WTC11 (cell line): Measurements from ENCODE around the gene SPTAN1. TPM values are rescaled to one million over a fixed set of nuclear protein-coding genes. Genes with fewer than 3 reads are reported as not detected.

ENCODE experiments used
- ATAC-seq: fragments of 200-7000 bp; cut with Tn5 transposase; 2 replicates; pipeline ENCODE4 v1.10.0; 2021; ENCODE audit warnings: mild to moderate bottlenecking, moderate library complexity
- CTCF ChIA-PET: fragments of 300-600 bp; sonication (Branson Sonifier 250); formaldehyde crosslinking; loops from one replicate; lab custom pipeline; 2021; ENCODE audit warnings: antibody characterized with exemption; lab: Charles Lee
- POLR2A ChIA-PET: fragments of 350-600 bp; sonication (Branson Sonifier 250); formaldehyde crosslinking; loops from one replicate; lab custom pipeline; 2021; ENCODE audit warnings: antibody characterized with exemption; lab: Charles Lee
- DNase-seq: peaks from one replicate; pipeline ENCODE4 v3.0.0; 2021; ENCODE audit warnings: low spot score
- H3K27ac Mint-ChIP-seq: 2 replicates; pipeline ENCODE4 v1.8.0; 2021; ENCODE audit warnings: mixed read lengths
- H3K27me3 Mint-ChIP-seq: 2 replicates; pipeline ENCODE4 v1.8.0; 2021; ENCODE audit warnings: low read depth, mild to moderate bottlenecking, moderate library complexity, mixed read lengths
- H3K36me3 Mint-ChIP-seq: 2 replicates; pipeline ENCODE4 v1.8.0; 2021; ENCODE audit warnings: mixed read lengths
- H3K4me1 Mint-ChIP-seq: 2 replicates; pipeline ENCODE4 v1.8.0; 2022; ENCODE audit warnings: mixed read lengths
- H3K4me3 Mint-ChIP-seq: 2 replicates; pipeline ENCODE4 v1.8.0; 2021; ENCODE audit warnings: mild to moderate bottlenecking, moderate library complexity, mixed read lengths
- H3K9me3 Mint-ChIP-seq: 2 replicates; pipeline ENCODE4 v1.8.0; 2021; ENCODE audit warnings: mixed read lengths
- ARID4B ChIP-seq: sonication (generic); formaldehyde crosslinking; IDR thresholded peaks from 2 replicates; pipeline ENCODE4 v1.8.0; 2023; ENCODE audit warnings: missing genetic modification reagents, mild to moderate bottlenecking, borderline replicate concordance
- ATF3 ChIP-seq: sonication (generic); formaldehyde crosslinking; conservative IDR thresholded peaks from 2 replicates; pipeline ENCODE4 v1.8.1; 2022; ENCODE audit warnings: mild to moderate bottlenecking, missing genetic modification reagents
- ATF6 ChIP-seq: sonication (generic); formaldehyde crosslinking; IDR thresholded peaks from 2 replicates; pipeline ENCODE4 v1.8.1; 2023; ENCODE audit warnings: mild to moderate bottlenecking, missing genetic modification reagents
- FOXP1 ChIP-seq: sonication (generic); formaldehyde crosslinking; IDR thresholded peaks from 2 replicates; pipeline ENCODE4 v1.8.0; 2022; ENCODE audit warnings: missing genetic modification reagents, mild to moderate bottlenecking, moderate library complexity, borderline replicate concordance
- GABPB1 ChIP-seq: sonication (generic); formaldehyde crosslinking; IDR thresholded peaks from 2 replicates; pipeline ENCODE4 v1.8.1; 2023; ENCODE audit warnings: mild to moderate bottlenecking, missing genetic modification reagents
- KAT7 ChIP-seq: sonication (generic); formaldehyde crosslinking; IDR thresholded peaks from 2 replicates; pipeline ENCODE4 v1.8.1; 2023; ENCODE audit warnings: missing genetic modification reagents, mild to moderate bottlenecking, borderline replicate concordance
- NFATC4 ChIP-seq: fragments of 250-450 bp; sonication (Bioruptor Pico); IDR thresholded peaks from 2 replicates; pipeline ENCODE4 v1.9.0; 2021; ENCODE audit warnings: mild to moderate bottlenecking
- NFE2L1 ChIP-seq: sonication (generic); formaldehyde crosslinking; IDR thresholded peaks from 2 replicates; pipeline ENCODE4 v1.8.1; 2023; ENCODE audit warnings: missing genetic modification reagents
- NR2C2 ChIP-seq: sonication (generic); formaldehyde crosslinking; IDR thresholded peaks from 2 replicates; pipeline ENCODE4 v1.8.0; 2022; ENCODE audit warnings: mild to moderate bottlenecking, missing genetic modification reagents
- NR3C1 ChIP-seq: sonication (generic); formaldehyde crosslinking; conservative IDR thresholded peaks from 2 replicates; pipeline ENCODE4 v1.8.1; 2023; ENCODE audit warnings: low read depth, mild to moderate bottlenecking, missing genetic modification reagents
- TEAD1 ChIP-seq: sonication (generic); formaldehyde crosslinking; IDR thresholded peaks from 2 replicates; pipeline ENCODE4 v1.8.0; 2022; ENCODE audit warnings: mild to moderate bottlenecking, missing genetic modification reagents
- TEAD4 ChIP-seq: sonication (generic); formaldehyde crosslinking; IDR thresholded peaks from 2 replicates; pipeline ENCODE4 v1.8.0; 2022; ENCODE audit warnings: mild to moderate bottlenecking, missing genetic modification reagents
- USF1 ChIP-seq: sonication (generic); formaldehyde crosslinking; IDR thresholded peaks from 2 replicates; pipeline ENCODE4 v1.8.0; 2022; ENCODE audit warnings: mild to moderate bottlenecking, missing genetic modification reagents
- ZNF317 ChIP-seq: sonication (generic); formaldehyde crosslinking; IDR thresholded peaks from 2 replicates; pipeline ENCODE4 v1.8.1; 2023; ENCODE audit warnings: low read depth, mild to moderate bottlenecking, moderate library complexity, missing genetic modification reagents, borderline replicate concordance
- ZNF396 ChIP-seq: fragments of 250-450 bp; sonication (Bioruptor Pico); IDR thresholded peaks from 2 replicates; pipeline ENCODE4 v1.8.0; 2021; ENCODE audit warnings: mild to moderate bottlenecking, moderate library complexity, borderline replicate concordance
- total RNA-seq: library from RNA; stranded (reverse); gene quantifications from 3 replicates; pipeline ENCODE4 v1.2.3, GENCODE V29; 2021
- TF ChIP-seq, protein P1 (sequence below): fragments of 250-450 bp; sonication (Bioruptor Pico); conservative IDR thresholded peaks from 2 replicates; pipeline ENCODE4 v1.9.0; 2021; ENCODE audit warnings: mild to moderate bottlenecking

The SPTAN1 gene
- total RNA-seq, 1 experiment from 2014 or later, result 255 TPM

- TF ChIP-seq TEAD4 (CRISPR knock-in tag) (0 out of 2 replicates have a peak, but pooled peaks have one; percentile 71), TEAD1 (CRISPR knock-in tag) (peak; percentile 53; the same call in 1 of the 2 replicates), NR3C1 (CRISPR knock-in tag) (no peak)
- Mint-ChIP-seq H3K36me3 (no peaks in the 10 kb centered on the region), H3K27me3 (peaks cover 3% of the 10 kb centered on the region; the same call in 1 of the 2 replicates), H3K9me3 (no peaks in the 10 kb centered on the region), H3K4me1 (peaks cover 44% of the 10 kb centered on the region), H3K4me3 (no peak overlapping the region), H3K27ac (no peak overlapping the region)
- CTCF ChIA-PET, result interaction anchor here (0.7 to 2.0 kb wide), 5 partner anchors 116 to 259 kb away, joined by 3 to 10 read pairs (median 3); partner anchors contain the start of genes CERCAM and ZDHHC12
- ATAC-seq, result peak; percentile 21
- POLR2A ChIA-PET, result interaction anchor here (0.6 to 0.7 kb wide), 2 partner anchors 17 to 538 kb away, joined by 3 read pairs; no protein-coding TSS in a partner anchor
- DNase-seq, result peak; percentile 68
These were observed 1.9 kb downstream of the SPTAN1 start for GRCh38 chr9:128554155-128554862.

- no peak overlapping the region for H3K27ac Mint-ChIP-seq
- CTCF ChIA-PET, result interaction anchor here (0.7 to 2.0 kb wide), 5 partner anchors 81 to 169 kb away, joined by 3 to 10 read pairs (median 3); partner anchors contain the start of genes CERCAM and ZDHHC12
- H3K9me3 Mint-ChIP-seq, result no peaks in the 10 kb centered on the region
- no peak overlapping the region for H3K4me3 Mint-ChIP-seq
- H3K36me3 Mint-ChIP-seq, result no peaks in the 10 kb centered on the region
- no peak for ATAC-seq
- peaks cover under 1% of the 10 kb centered on the region; the same call in 1 of the 2 replicates for H3K27me3 Mint-ChIP-seq
- TF ChIP-seq, protein P1, sequence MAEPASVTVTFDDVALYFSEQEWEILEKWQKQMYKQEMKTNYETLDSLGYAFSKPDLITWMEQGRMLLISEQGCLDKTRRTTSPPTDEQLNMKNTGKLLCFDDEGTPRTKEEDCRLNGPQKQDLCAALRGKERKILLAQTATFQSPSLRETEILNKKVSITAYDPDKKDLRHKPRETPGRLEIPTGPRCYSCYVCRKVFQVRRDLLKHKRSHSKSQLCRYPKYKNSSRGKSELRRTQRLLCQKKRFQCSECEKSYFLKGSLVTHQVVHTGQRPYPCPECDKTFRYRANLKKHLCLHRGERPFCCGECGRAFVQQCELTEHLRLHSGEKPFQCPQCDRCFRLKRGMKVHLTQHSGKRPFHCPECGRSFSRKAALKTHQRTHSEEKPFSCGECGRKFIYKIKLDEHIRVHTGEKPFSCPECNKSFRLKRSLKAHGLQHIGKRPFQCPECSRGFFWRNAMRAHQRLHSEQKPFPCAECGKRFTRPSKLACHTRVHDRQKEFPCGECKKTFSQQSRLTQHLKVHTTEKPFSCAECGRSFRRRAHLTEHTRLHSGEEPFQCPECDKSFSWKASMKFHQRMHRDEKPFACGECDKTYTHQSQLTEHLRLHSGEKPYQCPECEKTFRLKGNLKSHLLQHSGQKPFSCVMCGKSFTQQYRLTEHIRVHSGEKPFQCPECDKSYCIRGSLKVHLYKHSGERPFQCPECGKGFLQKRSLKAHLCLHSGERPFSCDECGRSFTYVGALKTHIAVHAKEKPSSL (CRISPR knock-in tag), result no peak
- TF ChIP-seq NR2C2, result no peak
- TF ChIP-seq USF1 (CRISPR knock-in tag), result no peak
- POLR2A ChIA-PET, result interaction anchor here (0.6 to 0.7 kb wide), 3 partner anchors 16 to 537 kb away, joined by 3 to 4 read pairs (median 3); no protein-coding TSS in a partner anchor
- DNase-seq, result no peak
- peaks cover 40% of the 10 kb centered on the region for H3K4me1 Mint-ChIP-seq
These were observed 2.9 kb downstream of the SPTAN1 start for GRCh38 chr9:128555180-128555721.

- POLR2A ChIA-PET, result interaction anchor here (0.7 kb wide), 1 partner anchor 301 kb away, joined by 3 read pairs; no protein-coding TSS in a partner anchor
- ATAC-seq, result no peak
- H3K36me3 Mint-ChIP-seq, result no peaks in the 10 kb centered on the region
- DNase-seq, result no peak
- H3K27ac Mint-ChIP-seq, result no peak overlapping the region
- no peaks in the 10 kb centered on the region for H3K9me3 Mint-ChIP-seq
- H3K27me3 Mint-ChIP-seq, result no peaks in the 10 kb centered on the region
- CTCF ChIA-PET, result interaction anchor here (2.0 kb wide), 1 partner anchor 118 kb away, joined by 10 read pairs; no protein-coding TSS in a partner anchor
- peaks cover 32% of the 10 kb centered on the region for H3K4me1 Mint-ChIP-seq
- no peak overlapping the region for H3K4me3 Mint-ChIP-seq
- TF ChIP-seq ATF3 (CRISPR knock-in tag), result no peak
- TF ChIP-seq GABPB1 (CRISPR knock-in tag), result no peak
- TF ChIP-seq NFATC4 (CRISPR knock-in tag), result no peak
- no peak for TF ChIP-seq ZNF396 (CRISPR knock-in tag)
- no peak for TF ChIP-seq ARID4B (CRISPR knock-in tag)
- no peak for TF ChIP-seq NFE2L1 (CRISPR knock-in tag)
- TF ChIP-seq KAT7 (CRISPR knock-in tag), result no peak
- TF ChIP-seq ATF6 (CRISPR knock-in tag), result no peak
- TF ChIP-seq TEAD4 (CRISPR knock-in tag), result no peak
- TF ChIP-seq, protein P1 (CRISPR knock-in tag), result no peak
- no peak for TF ChIP-seq ZNF317 (CRISPR knock-in tag)
- no peak for TF ChIP-seq FOXP1
These were observed 3.9 kb downstream of the SPTAN1 start for GRCh38 chr9:128556276-128556675.
